SU-DHL-6 (cell line): Measurements from ENCODE around the gene ARSB.

Source experiments
- H2AFZ ChIP-seq: fragments of 200-600 bp; sonication (generic); 2 replicates; pipeline ENCODE4 v1.6.1; 2014; ENCODE audit warnings: low read depth, mild to moderate bottlenecking, moderate library complexity, mixed read lengths, antibody characterized with exemption, low read length; ENCODE audit not compliant: severe bottlenecking
- H3F3A ChIP-seq: fragments of 200-600 bp; shearing (Covaris generic); 2 replicates; pipeline ENCODE4 v1.6.0; 2016; ENCODE audit warnings: antibody characterized with exemption, mild to moderate bottlenecking; ENCODE audit not compliant: insufficient read depth
- H3K27ac ChIP-seq: fragments of 200-600 bp; sonication (generic); 2 replicates; pipeline ENCODE4 v1.5.1; 2016; ENCODE audit warnings: low read depth, mild to moderate bottlenecking, low read length, moderate library complexity, mixed read lengths
- H3K27me3 ChIP-seq: fragments of 200-600 bp; sonication (generic), shearing (Covaris generic); 2 replicates; pipeline ENCODE4 v1.6.0; 2014; ENCODE audit warnings: mild to moderate bottlenecking, low read length
- H3K36me3 ChIP-seq: fragments of 200-600 bp; sonication (generic); 2 replicates; pipeline ENCODE4 v1.6.1; 2014; ENCODE audit warnings: mild to moderate bottlenecking, low read length, mixed read lengths
- H3K4me2 ChIP-seq: fragments of 300-600, 200-600 bp; shearing (Covaris generic), sonication (generic); 2 replicates; pipeline ENCODE4 v1.6.0; 2014; ENCODE audit warnings: low read length, low read depth, mild to moderate bottlenecking; ENCODE audit not compliant: poor library complexity, severe bottlenecking
- H3K4me3 ChIP-seq: fragments of 200-600 bp; sonication (generic); 2 replicates; pipeline ENCODE4 v1.5.1; 2014; ENCODE audit warnings: antibody characterized with exemption, low read length, mild to moderate bottlenecking, mixed read lengths; ENCODE audit not compliant: insufficient read depth, poor library complexity, severe bottlenecking
- H3K79me2 ChIP-seq: fragments of 200-600 bp; sonication (generic); 2 replicates; pipeline ENCODE4 v1.6.1; 2014; ENCODE audit warnings: mild to moderate bottlenecking, low read length, moderate library complexity; ENCODE audit not compliant: insufficient read depth
- H3K9ac ChIP-seq: fragments of 200-600 bp; sonication (generic); 2 replicates; pipeline ENCODE4 v1.7.0; 2014; ENCODE audit warnings: mild to moderate bottlenecking, low read length
- H3K9me2 ChIP-seq: fragments of 200-600 bp; sonication (generic); replicated peaks from 2 replicates; pipeline ENCODE4 v1.6.1; 2014; ENCODE audit warnings: low read length; ENCODE audit not compliant: insufficient read depth
- H3K9me3 ChIP-seq: fragments of 200-600 bp; sonication (generic); 2 replicates; pipeline ENCODE4 v1.6.1; 2014; ENCODE audit warnings: low read length, mixed read lengths; ENCODE audit not compliant: insufficient read depth
- H4K20me1 ChIP-seq: fragments of 200-600 bp; sonication (generic); 2 replicates; pipeline ENCODE4 v1.6.1; 2014; ENCODE audit warnings: low read depth, mild to moderate bottlenecking, antibody characterized with exemption, low read length, moderate library complexity, mixed read lengths
- EZH2phosphoT487 ChIP-seq: fragments of 200-600 bp; sonication (generic), shearing (Covaris generic); conservative IDR thresholded peaks from 2 replicates; pipeline ENCODE4 v1.6.1; 2018; ENCODE audit warnings: mild to moderate bottlenecking, antibody characterized with exemption, low read length, moderate library complexity, mixed read lengths
- TF ChIP-seq, protein P1 (sequence below): fragments of 200-600 bp; sonication (generic); IDR thresholded peaks from one replicate; pipeline ENCODE4 v1.5.1; 2017; ENCODE audit warnings: antibody characterized with exemption, mild to moderate bottlenecking, low read length, moderate library complexity; ENCODE audit not compliant: insufficient read depth, poor library complexity, severe bottlenecking

Gene ARSB

DNA sequence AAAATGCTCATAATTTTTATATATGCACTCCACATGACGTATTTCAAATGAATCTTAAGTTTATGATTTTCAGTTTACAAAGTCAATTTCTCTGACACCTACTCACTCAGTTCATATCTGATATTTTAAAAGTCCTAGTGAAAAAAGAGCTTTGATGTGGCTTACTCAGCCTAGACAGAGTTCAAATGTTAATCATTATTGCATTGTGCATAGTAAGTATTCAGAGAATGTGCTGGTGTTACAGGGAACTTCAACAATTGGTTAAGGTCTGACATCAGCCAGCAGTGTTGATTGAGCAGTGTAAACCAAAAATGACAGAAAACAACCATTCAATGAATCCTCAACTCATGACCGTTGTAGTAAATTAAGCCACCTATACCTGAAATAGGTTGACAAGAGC is 189.4 kb downstream of the ARSB start:
- no peaks in the 10 kb centered on the region for H4K20me1 ChIP-seq
- no peaks in the 10 kb centered on the region for H3K79me2 ChIP-seq
- TF ChIP-seq, protein P1, sequence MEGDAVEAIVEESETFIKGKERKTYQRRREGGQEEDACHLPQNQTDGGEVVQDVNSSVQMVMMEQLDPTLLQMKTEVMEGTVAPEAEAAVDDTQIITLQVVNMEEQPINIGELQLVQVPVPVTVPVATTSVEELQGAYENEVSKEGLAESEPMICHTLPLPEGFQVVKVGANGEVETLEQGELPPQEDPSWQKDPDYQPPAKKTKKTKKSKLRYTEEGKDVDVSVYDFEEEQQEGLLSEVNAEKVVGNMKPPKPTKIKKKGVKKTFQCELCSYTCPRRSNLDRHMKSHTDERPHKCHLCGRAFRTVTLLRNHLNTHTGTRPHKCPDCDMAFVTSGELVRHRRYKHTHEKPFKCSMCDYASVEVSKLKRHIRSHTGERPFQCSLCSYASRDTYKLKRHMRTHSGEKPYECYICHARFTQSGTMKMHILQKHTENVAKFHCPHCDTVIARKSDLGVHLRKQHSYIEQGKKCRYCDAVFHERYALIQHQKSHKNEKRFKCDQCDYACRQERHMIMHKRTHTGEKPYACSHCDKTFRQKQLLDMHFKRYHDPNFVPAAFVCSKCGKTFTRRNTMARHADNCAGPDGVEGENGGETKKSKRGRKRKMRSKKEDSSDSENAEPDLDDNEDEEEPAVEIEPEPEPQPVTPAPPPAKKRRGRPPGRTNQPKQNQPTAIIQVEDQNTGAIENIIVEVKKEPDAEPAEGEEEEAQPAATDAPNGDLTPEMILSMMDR = no peak
- TF ChIP-seq EZH2phosphoT487 = no peak
- no peak overlapping the region for H2AFZ ChIP-seq
- no peaks in the 10 kb centered on the region for H3K27me3 ChIP-seq
- H3K9ac ChIP-seq = no peak overlapping the region
- H3K36me3 ChIP-seq = no peaks in the 10 kb centered on the region
- H3F3A ChIP-seq = peaks cover 11% of the 10 kb centered on the region; the same call in 1 of the 2 replicates
- H3K9me3 ChIP-seq = peaks cover 2% of the 10 kb centered on the region; the same call in 1 of the 2 replicates
- H3K4me3 ChIP-seq = no peak overlapping the region
- H3K4me2 ChIP-seq = no peak overlapping the region
- no peak overlapping the region for H3K27ac ChIP-seq
- H3K9me2 ChIP-seq = no peaks in the 10 kb centered on the region

DNA sequence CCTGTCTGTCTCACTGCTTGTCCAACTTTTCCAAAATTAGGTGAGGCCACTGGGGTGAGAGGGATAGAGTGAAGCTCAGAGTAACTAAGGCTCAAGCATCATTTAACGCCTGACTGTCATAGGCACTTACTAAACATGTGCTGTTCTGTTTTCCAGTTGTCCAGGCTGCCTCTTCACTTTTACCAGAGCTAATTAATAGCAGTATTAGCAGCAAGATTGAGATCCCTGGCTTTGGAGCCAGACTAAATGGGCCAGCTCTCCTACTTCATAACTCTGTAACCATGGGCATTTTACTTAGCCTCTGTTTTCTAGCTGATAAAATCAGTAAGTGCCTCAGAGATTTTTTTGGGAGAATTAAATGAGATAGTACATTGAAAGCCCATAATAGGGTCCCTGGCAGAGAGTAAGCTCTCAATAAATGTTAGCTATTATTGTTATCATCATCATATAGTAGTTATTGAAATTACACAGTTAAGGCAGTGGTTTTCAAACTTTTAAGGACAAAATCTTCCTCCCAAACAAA is 190.4 kb downstream of the ARSB start:
- Histone ChIP-seq H3K79me2 (no peaks in the 10 kb centered on the region), H3F3A (peaks cover 11% of the 10 kb centered on the region; the same call in 1 of the 2 replicates), H3K27ac (no peak overlapping the region), H3K9me3 (no peaks in the 10 kb centered on the region), H2AFZ (no peak overlapping the region), H3K4me3 (no peak overlapping the region), H3K27me3 (no peaks in the 10 kb centered on the region), H3K36me3 (no peaks in the 10 kb centered on the region), H4K20me1 (no peaks in the 10 kb centered on the region), H3K4me2 (no peak overlapping the region), H3K9ac (no peak overlapping the region), H3K9me2 (no peaks in the 10 kb centered on the region)
- TF ChIP-seq EZH2phosphoT487 = no peak

DNA sequence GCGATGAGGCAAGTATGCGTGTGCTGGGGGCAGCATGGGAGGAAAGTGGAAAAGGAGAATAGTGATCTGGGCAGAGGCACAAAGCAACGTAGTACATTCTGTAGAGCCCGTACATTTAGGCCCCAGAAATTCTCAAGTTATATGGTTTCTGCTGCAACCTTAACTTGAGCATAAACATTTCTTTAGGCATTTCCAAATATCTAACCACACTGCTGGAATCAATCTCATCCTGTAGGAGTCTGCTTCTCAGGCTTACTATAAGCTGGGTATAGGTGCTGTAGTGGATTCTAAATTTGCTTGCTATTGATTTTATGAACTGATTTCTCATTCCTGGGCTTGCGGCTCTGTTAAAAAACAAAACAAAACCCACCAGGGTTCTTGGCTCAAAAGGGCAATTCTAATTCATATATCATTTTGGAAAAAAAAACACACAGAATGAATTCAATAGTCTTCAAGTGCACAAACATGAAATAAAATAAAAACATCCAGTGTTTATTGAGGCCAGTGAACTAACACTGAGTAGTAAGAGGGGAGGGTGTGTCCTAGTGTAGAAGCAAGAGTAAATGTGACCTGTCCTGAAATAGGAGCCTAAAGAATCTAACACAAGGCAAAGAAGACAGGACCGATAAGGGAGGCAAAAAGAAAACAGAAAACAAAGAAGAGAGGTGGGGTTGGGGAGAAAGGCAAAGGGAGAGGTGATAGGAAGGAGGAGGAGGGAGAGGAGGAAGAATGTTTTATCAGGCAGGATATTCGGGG is 191.0 kb downstream of the ARSB start:
- no peak overlapping the region for H2AFZ ChIP-seq

More for the DNA sequence above, 191.0 kb downstream of the ARSB start:
- H3K27ac ChIP-seq = no peak overlapping the region
- H3K9me2 ChIP-seq = no peaks in the 10 kb centered on the region
- H3K4me2 ChIP-seq = no peak overlapping the region
- TF ChIP-seq EZH2phosphoT487 = no peak
- TF ChIP-seq, protein P1 = no peak
- H3K9ac ChIP-seq = no peak overlapping the region
- H3F3A ChIP-seq = peaks cover 11% of the 10 kb centered on the region; the same call in 1 of the 2 replicates
- no peaks in the 10 kb centered on the region for H3K9me3 ChIP-seq
- no peaks in the 10 kb centered on the region for H3K79me2 ChIP-seq
- no peaks in the 10 kb centered on the region for H3K36me3 ChIP-seq
- H4K20me1 ChIP-seq = no peaks in the 10 kb centered on the region
- no peak overlapping the region for H3K4me3 ChIP-seq
- H3K27me3 ChIP-seq = no peaks in the 10 kb centered on the region
